Measurements from ENCODE around the gene COPZ2.
"Not testable (repeated sequence)": the region's sequence is repeated elsewhere in the genome, so short reads cannot be mapped to it uniquely, and the experiment has no call there.

COPZ2 gene

GRCh38 chr17:48056246-48056745 is 18.7 kb upstream of the COPZ2 start:
- no peak for DNase-seq (ENCODE audit: low spot score)

- no peak for DNase-seq (ENCODE audit: low spot score)
These were observed 18.1 kb upstream of the COPZ2 start for GRCh38 chr17:48055531-48056245.

- peak; percentile 63 for DNase-seq (ENCODE audit: low spot score)
These were observed 16.9 kb upstream of the COPZ2 start for GRCh38 chr17:48054238-48055185.

- no peak for DNase-seq (ENCODE audit: low spot score)
These were observed 16.2 kb upstream of the COPZ2 start for GRCh38 chr17:48053758-48054237.

GRCh38 chr17:48052956-48053757 is 15.6 kb upstream of the COPZ2 start:
- no peak for DNase-seq (ENCODE audit: low spot score)

GRCh38 chr17:48051706-48052486 is 14.3 kb upstream of the COPZ2 start:
- peak; percentile 52 for DNase-seq (ENCODE audit: low spot score)

GRCh38 chr17:48051283-48051682 is 13.7 kb upstream of the COPZ2 start:
- no peak for DNase-seq (ENCODE audit: low spot score)

- peak; percentile 88 for DNase-seq (ENCODE audit: low spot score)
These were observed 11.0 kb upstream of the COPZ2 start for GRCh38 chr17:48048384-48049126.

GRCh38 chr17:48047741-48048383 is 10.3 kb upstream of the COPZ2 start, which contains the start of gene NFE2L1:
NFE2L1 (plus strand) TSS chr17:48048359; CDS start chr17:48051119, 2,760 bp downstream.
- peak; percentile 98 for DNase-seq (ENCODE audit: low spot score)

- DNase-seq (ENCODE audit: low spot score), result no peak
These were observed 9.6 kb upstream of the COPZ2 start for GRCh38 chr17:48047113-48047740.

GRCh38 chr17:48046296-48046695 is 8.7 kb upstream of the COPZ2 start:
- DNase-seq (ENCODE audit: low spot score), result no peak

GRCh38 chr17:48045316-48046001 is 7.9 kb upstream of the COPZ2 start:
- DNase-seq (ENCODE audit: low spot score), result no peak

- DNase-seq (ENCODE audit: low spot score), result no peak
These were observed 7.3 kb upstream of the COPZ2 start for GRCh38 chr17:48044851-48045250.

- no peak for DNase-seq (ENCODE audit: low spot score)
These were observed 5.6 kb upstream of the COPZ2 start for GRCh38 chr17:48043176-48043575.

GRCh38 chr17:48038687-48039086 is 1.1 kb upstream of the COPZ2 start:
- no peak for DNase-seq (ENCODE audit: low spot score)

- no peak for DNase-seq (ENCODE audit: low spot score)
These were observed 284 bp upstream of the COPZ2 start for GRCh38 chr17:48037838-48038323.

- no peak for DNase-seq (ENCODE audit: low spot score)
These were observed 933 bp downstream of the COPZ2 start for GRCh38 chr17:48036693-48037035.

- not testable (repeated sequence) for DNase-seq (ENCODE audit: low spot score)
These were observed 2.9 kb downstream of the COPZ2 start for GRCh38 chr17:48034734-48035133.

GRCh38 chr17:48031966-48032365 is 5.6 kb downstream of the COPZ2 start:
- DNase-seq (ENCODE audit: low spot score), result no peak

Data from AG08395 (cell line).